ENCODE results near the gene KDM7A. TPM values are rescaled to one million over a fixed set of nuclear protein-coding genes. Genes with fewer than 3 reads are reported as not detected.

KDM7A gene
- total RNA-seq, 1 donor from 2014 or later: 7.6 TPM

GRCh38 chr7:140084972-140085371 is 91.8 kb downstream of the KDM7A start:
- Mint-ChIP-seq H3K36me3 (ENCODE audit: low read depth) (peaks cover 8% of the 10 kb centered on the region), H3K27ac (ENCODE audit: unreplicated experiment) (no peak overlapping the region), H3K9me3 (ENCODE audit: low read depth) (no peaks in the 10 kb centered on the region), H3K27me3 (ENCODE audit: low read depth) (peaks cover 3% of the 10 kb centered on the region), H3K4me1 (ENCODE audit: low read depth) (peaks cover 5% of the 10 kb centered on the region), H3K4me3 (ENCODE audit: unreplicated experiment) (no peak overlapping the region)
- DNase-seq (ENCODE audit: low spot score): no peak
- no peak for TF ChIP-seq CTCF (IDR thresholded peaks at IDR 0.05)

GRCh38 chr7:140084142-140084655 is 92.6 kb downstream of the KDM7A start:
- peaks cover 7% of the 10 kb centered on the region for H3K36me3 Mint-ChIP-seq (ENCODE audit: low read depth)
- DNase-seq (ENCODE audit: low spot score): no peak
- H3K27ac Mint-ChIP-seq (ENCODE audit: unreplicated experiment): no peak overlapping the region
- no peaks in the 10 kb centered on the region for H3K9me3 Mint-ChIP-seq (ENCODE audit: low read depth)
- H3K4me1 Mint-ChIP-seq (ENCODE audit: low read depth): peaks cover 5% of the 10 kb centered on the region
- no peak for TF ChIP-seq CTCF (IDR thresholded peaks at IDR 0.05)
- H3K27me3 Mint-ChIP-seq (ENCODE audit: low read depth): peaks cover 3% of the 10 kb centered on the region
- H3K4me3 Mint-ChIP-seq (ENCODE audit: unreplicated experiment): no peak overlapping the region

- H3K27me3 Mint-ChIP-seq (ENCODE audit: low read depth): peaks cover 3% of the 10 kb centered on the region
- peaks cover 5% of the 10 kb centered on the region for H3K4me1 Mint-ChIP-seq (ENCODE audit: low read depth)
- no peak overlapping the region for H3K27ac Mint-ChIP-seq (ENCODE audit: unreplicated experiment)
- peaks cover 4% of the 10 kb centered on the region for H3K36me3 Mint-ChIP-seq (ENCODE audit: low read depth)
- no peaks in the 10 kb centered on the region for H3K9me3 Mint-ChIP-seq (ENCODE audit: low read depth)
- TF ChIP-seq CTCF (IDR thresholded peaks at IDR 0.05): no peak
- H3K4me3 Mint-ChIP-seq (ENCODE audit: unreplicated experiment): no peak overlapping the region
- DNase-seq (ENCODE audit: low spot score): no peak
Measured at GRCh38 chr7:140082770-140083169, 94.0 kb downstream of the KDM7A start.

- peaks cover 3% of the 10 kb centered on the region for H3K27me3 Mint-ChIP-seq (ENCODE audit: low read depth)
- H3K4me1 Mint-ChIP-seq (ENCODE audit: low read depth): peaks cover 5% of the 10 kb centered on the region
- no peaks in the 10 kb centered on the region for H3K9me3 Mint-ChIP-seq (ENCODE audit: low read depth)
- no peak for TF ChIP-seq CTCF (IDR thresholded peaks at IDR 0.05)
- no peak overlapping the region for H3K4me3 Mint-ChIP-seq (ENCODE audit: unreplicated experiment)
- peaks cover 4% of the 10 kb centered on the region for H3K36me3 Mint-ChIP-seq (ENCODE audit: low read depth)
- no peak overlapping the region for H3K27ac Mint-ChIP-seq (ENCODE audit: unreplicated experiment)
- DNase-seq (ENCODE audit: low spot score): no peak
Measured at GRCh38 chr7:140081774-140082425, 94.9 kb downstream of the KDM7A start.

- Mint-ChIP-seq H3K27me3 (ENCODE audit: low read depth) (peaks cover 3% of the 10 kb centered on the region), H3K27ac (ENCODE audit: unreplicated experiment) (no peak overlapping the region), H3K9me3 (ENCODE audit: low read depth) (no peaks in the 10 kb centered on the region), H3K4me1 (ENCODE audit: low read depth) (peaks cover 5% of the 10 kb centered on the region), H3K4me3 (ENCODE audit: unreplicated experiment) (no peak overlapping the region), H3K36me3 (ENCODE audit: low read depth) (peaks cover 2% of the 10 kb centered on the region)
- DNase-seq (ENCODE audit: low spot score): no peak
- no peak for TF ChIP-seq CTCF (IDR thresholded peaks at IDR 0.05)
Measured at GRCh38 chr7:140080919-140081318, 95.9 kb downstream of the KDM7A start.

Measured in chondrocyte (in vitro differentiated cells).